ENCODE results near the gene CELA1. TPM values are rescaled to one million over a fixed set of nuclear protein-coding genes. Genes with fewer than 3 reads are reported as not detected.

Gene CELA1
- total RNA-seq, 1 donor: not detected

- no peak for DNase-seq (ENCODE audit: low read depth)
- no peak overlapping the region for H3K4me3 ChIP-seq (ENCODE audit: low read depth, low read length)
- TF ChIP-seq CTCF (IDR thresholded peaks at IDR 0.05; ENCODE audit: insufficient read depth, low read depth, low read length): no peak
Measured at GRCh38 chr12:51360315-51360714, 13.8 kb upstream of the CELA1 start.

GRCh38 chr12:51359851-51360250 is 13.4 kb upstream of the CELA1 start:
- DNase-seq (ENCODE audit: low read depth): no peak
- no peak for TF ChIP-seq CTCF (IDR thresholded peaks at IDR 0.05; ENCODE audit: insufficient read depth, low read depth, low read length)

GRCh38 chr12:51358496-51358895 is 12.0 kb upstream of the CELA1 start:
- no peak for TF ChIP-seq CTCF (IDR thresholded peaks at IDR 0.05; ENCODE audit: insufficient read depth, low read depth, low read length)
- DNase-seq (ENCODE audit: low read depth): no peak
- no peak overlapping the region for H3K4me3 ChIP-seq (ENCODE audit: low read depth, low read length)

More at GRCh38 chr12:51359851-51360250, 13.4 kb upstream of the CELA1 start:
- no peak overlapping the region for H3K4me3 ChIP-seq (ENCODE audit: low read depth, low read length)

- no peak overlapping the region for H3K4me3 ChIP-seq (ENCODE audit: low read depth, low read length)
- TF ChIP-seq CTCF (IDR thresholded peaks at IDR 0.05; ENCODE audit: insufficient read depth, low read depth, low read length): no peak
- DNase-seq (ENCODE audit: low read depth): no peak
Measured at GRCh38 chr12:51357374-51358047, 11.0 kb upstream of the CELA1 start.

- no peak overlapping the region for H3K4me3 ChIP-seq (ENCODE audit: low read depth, low read length)
- DNase-seq (ENCODE audit: low read depth): peak; percentile 57
- TF ChIP-seq CTCF (IDR thresholded peaks at IDR 0.05; ENCODE audit: insufficient read depth, low read depth, low read length): peak; percentile 81
Measured at GRCh38 chr12:51351913-51352532, 5.5 kb upstream of the CELA1 start.

- no peak for DNase-seq (ENCODE audit: low read depth)
- TF ChIP-seq CTCF (IDR thresholded peaks at IDR 0.05; ENCODE audit: insufficient read depth, low read depth, low read length): no peak
- no peak overlapping the region for H3K4me3 ChIP-seq (ENCODE audit: low read depth, low read length)
Measured at GRCh38 chr12:51349026-51349425, 2.5 kb upstream of the CELA1 start.

Data from fibroblast of villous mesenchyme (primary cell).